ENCODE results near the gene ACBD5.

- no peak for TF ChIP-seq CTCF (IDR thresholded peaks at IDR 0.05)
- TF ChIP-seq POLR2AphosphoS5 (IDR thresholded peaks at IDR 0.05): no peak
- no peak for TF ChIP-seq POLR2A (IDR thresholded peaks at IDR 0.05)
- TF ChIP-seq EP300 (IDR thresholded peaks at IDR 0.05): no peak
Measured at GRCh38 chr10:27247006-27247405, 6.4 kb upstream of the ACBD5 start.

Measured in stomach (tissue), 4 donors.